HEK293 (cell line): ENCODE data around the gene C13orf42.

Source experiments
- CTCF ChIA-PET: fragments of 350-600 bp; formaldehyde crosslinking; extraction: SDS; loops from one replicate; lab custom pipeline; 2021; ENCODE audit warnings: antibody characterized with exemption; lab: Yijun Ruan, JAX
- POLR2A ChIA-PET: fragments of 300-600 bp; formaldehyde crosslinking; extraction: SDS; loops from one replicate; lab custom pipeline; 2020; ENCODE audit warnings: antibody characterized with exemption, inconsistent platforms; lab: Yijun Ruan, JAX
- H3K27ac ChIP-seq: fragments of 200-500 bp; sonication (Bioruptor generic); 2 replicates; pipeline ENCODE4 v1.5.1; 2014; ENCODE audit warnings: low read depth, low read length, control low read depth, inconsistent platforms; ENCODE audit errors: extremely low read depth
- H3K36me3 ChIP-seq, 2 experiments: fragments of 200-500 bp in 1 of 2; sonication (Bioruptor generic) in 1 of 2; 1 replicate in 1 of 2; 2 replicates in 1 of 2; pipeline ENCODE4 v1.5.1; 2014 to 2017; ENCODE audit warnings: inconsistent platforms in 2 of 2, low read length in 2 of 2; ENCODE audit not compliant: control insufficient read depth in 2 of 2, insufficient read depth in 1 of 2
- H3K4me1 ChIP-seq: fragments of 200-500 bp; sonication (Bioruptor generic); 2 replicates; pipeline ENCODE4 v1.5.1; 2014; ENCODE audit warnings: mild to moderate bottlenecking, low read length, inconsistent platforms; ENCODE audit not compliant: control insufficient read depth, insufficient read depth
- H3K4me3 ChIP-seq: 2 replicates; pipeline ENCODE4 v1.5.1; 2011; ENCODE audit warnings: low read depth, mild to moderate bottlenecking, control low read depth, low read length, moderate library complexity
- H3K9me3 ChIP-seq: fragments of 200-500 bp; sonication (Bioruptor generic); 2 replicates; pipeline ENCODE4 v1.5.1; 2014; ENCODE audit warnings: low read depth, low read length, inconsistent platforms; ENCODE audit not compliant: control insufficient read depth, insufficient read depth
- MEIS1 ChIP-seq: sonication (generic); formaldehyde crosslinking; IDR thresholded peaks from 2 replicates; pipeline ENCODE4 v1.8.1; 2022; ENCODE audit warnings: missing genetic modification reagents, mild to moderate bottlenecking, borderline replicate concordance
- SETDB1 ChIP-seq: IDR thresholded peaks from one replicate; pipeline ENCODE4 v1.6.1; 2017; ENCODE audit warnings: mild to moderate bottlenecking, low read length, moderate library complexity, mixed read lengths; ENCODE audit not compliant: insufficient read length
- WT1 ChIP-seq: fragments of 450-650 bp; formaldehyde crosslinking; IDR thresholded peaks from 2 replicates; pipeline ENCODE4 v1.5.1; 2016; ENCODE audit warnings: missing biosample characterization, missing genetic modification characterization
- ZBTB7A ChIP-seq: fragments of 450-650 bp; formaldehyde crosslinking; IDR thresholded peaks from 2 replicates; pipeline ENCODE4 v1.5.1; 2016; ENCODE audit warnings: low read depth, missing biosample characterization, missing genetic modification characterization
- ZNF184 ChIP-seq: fragments of 450-650 bp; IDR thresholded peaks from 2 replicates; pipeline ENCODE4 v1.5.1; 2018; ENCODE audit warnings: missing biosample characterization, mild to moderate bottlenecking, missing genetic modification characterization
- ZNF19 ChIP-seq: fragments of 450-650 bp; formaldehyde crosslinking; IDR thresholded peaks from 2 replicates; pipeline ENCODE4; 2016; ENCODE audit warnings: missing biosample characterization, missing genetic modification characterization, low read depth
- ZNF239 ChIP-seq: fragments of 450-650 bp; formaldehyde crosslinking; IDR thresholded peaks from 2 replicates; pipeline ENCODE4 v1.5.1; 2016; ENCODE audit warnings: missing biosample characterization, missing genetic modification characterization
- ZNF248 ChIP-seq: fragments of 450-650 bp; formaldehyde crosslinking; IDR thresholded peaks from 2 replicates; pipeline ENCODE4 v1.5.1; 2017; ENCODE audit warnings: missing biosample characterization, missing genetic modification characterization
- ZNF433 ChIP-seq: fragments of 450-650 bp; formaldehyde crosslinking; IDR thresholded peaks from 2 replicates; pipeline ENCODE4 v1.5.1; 2016; ENCODE audit warnings: missing biosample characterization, missing genetic modification characterization, low read depth
- ZNF48 ChIP-seq: fragments of 450-650 bp; formaldehyde crosslinking; IDR thresholded peaks from 2 replicates; pipeline ENCODE4 v1.5.1; 2016; ENCODE audit warnings: missing biosample characterization, missing genetic modification characterization
- ZNF510 ChIP-seq: fragments of 450-650 bp; formaldehyde crosslinking; IDR thresholded peaks from 2 replicates; pipeline ENCODE4 v1.5.1; 2018; ENCODE audit warnings: mild to moderate bottlenecking, missing genetic modification characterization, missing biosample characterization; ENCODE audit not compliant: insufficient replicate concordance
- ZNF514 ChIP-seq: fragments of 450-650 bp; formaldehyde crosslinking; IDR thresholded peaks from 2 replicates; pipeline ENCODE4 v1.5.1; 2016; ENCODE audit warnings: missing biosample characterization, missing genetic modification characterization
- ZNF571 ChIP-seq: fragments of 450-650 bp; formaldehyde crosslinking; IDR thresholded peaks from 2 replicates; pipeline ENCODE4 v1.5.0; 2017; ENCODE audit warnings: missing biosample characterization, missing genetic modification characterization
- ZNF660 ChIP-seq: fragments of 450-650 bp; IDR thresholded peaks from 2 replicates; pipeline ENCODE4 v1.5.1; 2018; ENCODE audit warnings: missing biosample characterization, mild to moderate bottlenecking, missing genetic modification characterization
- ZNF837 ChIP-seq: fragments of 450-650 bp; formaldehyde crosslinking; IDR thresholded peaks from 2 replicates; pipeline ENCODE4 v1.5.1; 2016; ENCODE audit warnings: missing biosample characterization, missing genetic modification characterization
- TF ChIP-seq, protein P1 (sequence below): fragments of 450-650 bp; formaldehyde crosslinking; IDR thresholded peaks from 2 replicates; pipeline ENCODE4 v1.5.1; 2016; ENCODE audit warnings: missing biosample characterization, missing genetic modification characterization, low read depth
- TF ChIP-seq, protein P2 (sequence below): fragments of 450-650 bp; formaldehyde crosslinking; IDR thresholded peaks from 2 replicates; pipeline ENCODE4 v1.5.1; 2016; ENCODE audit warnings: missing biosample characterization, missing genetic modification characterization
- TF ChIP-seq, protein P3 (sequence below): IDR thresholded peaks from 2 replicates; pipeline ENCODE4 v1.6.1; 2011; ENCODE audit warnings: mild to moderate bottlenecking, low read depth, low read length, borderline replicate concordance
- TF ChIP-seq, protein P4 (sequence below): fragments of 450-650 bp; formaldehyde crosslinking; IDR thresholded peaks from 2 replicates; pipeline ENCODE4 v1.5.0; 2017; ENCODE audit warnings: missing biosample characterization, missing genetic modification characterization, borderline replicate concordance
- TF ChIP-seq, protein P5 (sequence below): fragments of 450-650 bp; formaldehyde crosslinking; IDR thresholded peaks from 2 replicates; pipeline ENCODE4 v1.5.1; 2016; ENCODE audit warnings: missing biosample characterization, missing genetic modification characterization

Gene C13orf42

DNA sequence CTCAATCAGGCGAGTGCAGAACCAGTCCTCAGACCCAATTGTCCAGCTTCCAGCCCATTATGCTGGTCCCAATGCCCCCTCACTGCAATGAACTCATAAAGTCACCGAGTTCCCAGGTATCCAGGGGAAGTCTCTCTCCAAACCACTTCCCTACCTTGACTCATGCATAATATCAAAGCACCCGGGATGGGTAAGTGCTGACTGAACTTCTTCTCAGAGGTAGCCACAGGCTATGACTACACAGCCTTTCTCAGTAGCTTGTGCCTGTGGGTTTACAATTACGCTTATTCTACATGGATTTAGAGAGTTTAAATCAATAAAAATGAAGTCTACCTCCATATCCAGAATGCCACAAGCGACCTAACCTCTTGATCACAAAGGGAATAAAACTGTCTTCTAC, 1.7 kb upstream of the C13orf42 start (continued):
- TF ChIP-seq ZNF660 (tag by site-specific recombination) (no peak), ZNF571 (no peak), ZNF48 (tag by site-specific recombination) (no peak), ZNF248 (no peak)
- TF ChIP-seq, protein P1, sequence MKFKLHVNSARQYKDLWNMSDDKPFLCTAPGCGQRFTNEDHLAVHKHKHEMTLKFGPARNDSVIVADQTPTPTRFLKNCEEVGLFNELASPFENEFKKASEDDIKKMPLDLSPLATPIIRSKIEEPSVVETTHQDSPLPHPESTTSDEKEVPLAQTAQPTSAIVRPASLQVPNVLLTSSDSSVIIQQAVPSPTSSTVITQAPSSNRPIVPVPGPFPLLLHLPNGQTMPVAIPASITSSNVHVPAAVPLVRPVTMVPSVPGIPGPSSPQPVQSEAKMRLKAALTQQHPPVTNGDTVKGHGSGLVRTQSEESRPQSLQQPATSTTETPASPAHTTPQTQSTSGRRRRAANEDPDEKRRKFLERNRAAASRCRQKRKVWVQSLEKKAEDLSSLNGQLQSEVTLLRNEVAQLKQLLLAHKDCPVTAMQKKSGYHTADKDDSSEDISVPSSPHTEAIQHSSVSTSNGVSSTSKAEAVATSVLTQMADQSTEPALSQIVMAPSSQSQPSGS: no peak

DNA sequence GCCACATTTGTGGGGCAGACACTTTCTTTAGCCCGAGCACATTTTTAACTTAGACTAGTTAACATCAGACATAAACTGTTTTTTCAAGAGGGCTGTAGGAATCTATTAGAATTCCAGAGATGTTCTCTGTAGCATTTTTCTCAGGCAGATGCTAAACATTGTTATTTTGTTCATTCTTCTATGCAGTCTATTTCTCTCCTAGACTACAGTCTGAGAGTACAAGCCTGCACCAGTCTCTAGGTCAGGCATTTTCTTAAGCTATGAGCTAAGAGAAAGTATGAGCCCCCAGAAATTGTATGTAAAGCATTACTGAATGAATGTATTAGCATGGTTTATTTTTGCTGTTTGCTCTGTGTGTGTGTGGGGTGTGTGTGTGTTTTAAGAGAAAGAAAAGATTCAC, 923 bp upstream of the C13orf42 start:
- ChIA-PET POLR2A (no interaction called here), CTCF (interaction anchor here (1.7 kb wide), 1 partner anchor 13 kb away, joined by 6 read pairs; no protein-coding TSS in a partner anchor)
- Histone ChIP-seq H3K4me3 (no peak overlapping the region), H3K36me3 (no peaks in the 10 kb centered on the region), H3K9me3 (no peaks in the 10 kb centered on the region), H3K27ac (no peak overlapping the region), H3K4me1 (no peaks in the 10 kb centered on the region)
- TF ChIP-seq ZNF514 (tag by site-specific recombination) (no peak), ZNF433 (tag by site-specific recombination) (no peak), ZBTB7A (tag by site-specific recombination) (no peak), ZNF510 (tag by site-specific recombination) (no peak), ZNF837 (tag by site-specific recombination) (no peak), ZNF184 (tag by site-specific recombination) (no peak), SETDB1 (no peak), WT1 (tag by site-specific recombination) (no peak), MEIS1 (CRISPR knock-in tag) (no peak), ZNF19 (tag by site-specific recombination) (no peak), ZNF248 (no peak), ZNF571 (no peak), ZNF239 (no peak)
- TF ChIP-seq, protein P2, sequence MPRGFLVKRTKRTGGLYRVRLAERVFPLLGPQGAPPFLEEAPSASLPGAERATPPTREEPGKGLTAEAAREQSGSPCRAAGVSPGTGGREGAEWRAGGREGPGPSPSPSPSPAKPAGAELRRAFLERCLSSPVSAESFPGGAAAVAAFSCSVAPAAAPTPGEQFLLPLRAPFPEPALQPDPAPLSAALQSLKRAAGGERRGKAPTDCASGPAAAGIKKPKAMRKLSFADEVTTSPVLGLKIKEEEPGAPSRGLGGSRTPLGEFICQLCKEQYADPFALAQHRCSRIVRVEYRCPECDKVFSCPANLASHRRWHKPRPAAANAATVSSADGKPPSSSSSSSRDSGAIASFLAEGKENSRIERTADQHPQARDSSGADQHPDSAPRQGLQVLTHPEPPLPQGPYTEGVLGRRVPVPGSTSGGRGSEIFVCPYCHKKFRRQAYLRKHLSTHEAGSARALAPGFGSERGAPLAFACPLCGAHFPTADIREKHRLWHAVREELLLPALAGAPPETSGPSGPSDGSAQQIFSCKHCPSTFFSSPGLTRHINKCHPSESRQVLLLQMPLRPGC (tag by site-specific recombination): no peak
- TF ChIP-seq, protein P3, sequence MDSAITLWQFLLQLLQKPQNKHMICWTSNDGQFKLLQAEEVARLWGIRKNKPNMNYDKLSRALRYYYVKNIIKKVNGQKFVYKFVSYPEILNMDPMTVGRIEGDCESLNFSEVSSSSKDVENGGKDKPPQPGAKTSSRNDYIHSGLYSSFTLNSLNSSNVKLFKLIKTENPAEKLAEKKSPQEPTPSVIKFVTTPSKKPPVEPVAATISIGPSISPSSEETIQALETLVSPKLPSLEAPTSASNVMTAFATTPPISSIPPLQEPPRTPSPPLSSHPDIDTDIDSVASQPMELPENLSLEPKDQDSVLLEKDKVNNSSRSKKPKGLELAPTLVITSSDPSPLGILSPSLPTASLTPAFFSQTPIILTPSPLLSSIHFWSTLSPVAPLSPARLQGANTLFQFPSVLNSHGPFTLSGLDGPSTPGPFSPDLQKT: no peak
- TF ChIP-seq, protein P4, sequence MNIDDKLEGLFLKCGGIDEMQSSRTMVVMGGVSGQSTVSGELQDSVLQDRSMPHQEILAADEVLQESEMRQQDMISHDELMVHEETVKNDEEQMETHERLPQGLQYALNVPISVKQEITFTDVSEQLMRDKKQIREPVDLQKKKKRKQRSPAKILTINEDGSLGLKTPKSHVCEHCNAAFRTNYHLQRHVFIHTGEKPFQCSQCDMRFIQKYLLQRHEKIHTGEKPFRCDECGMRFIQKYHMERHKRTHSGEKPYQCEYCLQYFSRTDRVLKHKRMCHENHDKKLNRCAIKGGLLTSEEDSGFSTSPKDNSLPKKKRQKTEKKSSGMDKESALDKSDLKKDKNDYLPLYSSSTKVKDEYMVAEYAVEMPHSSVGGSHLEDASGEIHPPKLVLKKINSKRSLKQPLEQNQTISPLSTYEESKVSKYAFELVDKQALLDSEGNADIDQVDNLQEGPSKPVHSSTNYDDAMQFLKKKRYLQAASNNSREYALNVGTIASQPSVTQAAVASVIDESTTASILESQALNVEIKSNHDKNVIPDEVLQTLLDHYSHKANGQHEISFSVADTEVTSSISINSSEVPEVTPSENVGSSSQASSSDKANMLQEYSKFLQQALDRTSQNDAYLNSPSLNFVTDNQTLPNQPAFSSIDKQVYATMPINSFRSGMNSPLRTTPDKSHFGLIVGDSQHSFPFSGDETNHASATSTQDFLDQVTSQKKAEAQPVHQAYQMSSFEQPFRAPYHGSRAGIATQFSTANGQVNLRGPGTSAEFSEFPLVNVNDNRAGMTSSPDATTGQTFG (tag by site-specific recombination): no peak
- TF ChIP-seq, protein P5, sequence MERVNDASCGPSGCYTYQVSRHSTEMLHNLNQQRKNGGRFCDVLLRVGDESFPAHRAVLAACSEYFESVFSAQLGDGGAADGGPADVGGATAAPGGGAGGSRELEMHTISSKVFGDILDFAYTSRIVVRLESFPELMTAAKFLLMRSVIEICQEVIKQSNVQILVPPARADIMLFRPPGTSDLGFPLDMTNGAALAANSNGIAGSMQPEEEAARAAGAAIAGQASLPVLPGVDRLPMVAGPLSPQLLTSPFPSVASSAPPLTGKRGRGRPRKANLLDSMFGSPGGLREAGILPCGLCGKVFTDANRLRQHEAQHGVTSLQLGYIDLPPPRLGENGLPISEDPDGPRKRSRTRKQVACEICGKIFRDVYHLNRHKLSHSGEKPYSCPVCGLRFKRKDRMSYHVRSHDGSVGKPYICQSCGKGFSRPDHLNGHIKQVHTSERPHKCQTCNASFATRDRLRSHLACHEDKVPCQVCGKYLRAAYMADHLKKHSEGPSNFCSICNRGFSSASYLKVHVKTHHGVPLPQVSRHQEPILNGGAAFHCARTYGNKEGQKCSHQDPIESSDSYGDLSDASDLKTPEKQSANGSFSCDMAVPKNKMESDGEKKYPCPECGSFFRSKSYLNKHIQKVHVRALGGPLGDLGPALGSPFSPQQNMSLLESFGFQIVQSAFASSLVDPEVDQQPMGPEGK (tag by site-specific recombination): no peak
